PC-9 (cell line): Measurements from ENCODE around the gene ARPC4.

ENCODE experiments used
- CTCF ChIP-seq: fragments of 200-600 bp; sonication (generic); conservative IDR thresholded peaks from 2 replicates; pipeline ENCODE4 v1.6.1; 2017; ENCODE audit warnings: mixed run types, antibody characterized with exemption, mild to moderate bottlenecking, moderate library complexity
- EZH2 ChIP-seq: fragments of 200-600 bp; sonication (generic); IDR thresholded peaks from 2 replicates; pipeline ENCODE4 v1.8.0; 2017; ENCODE audit warnings: antibody characterized with exemption, low read depth

GRCh38 chr3:9808345-9809037 lies 15.6 kb downstream of the ARPC4 start:
- peak; percentile 64 for TF ChIP-seq CTCF
- TF ChIP-seq EZH2: no peak
